ENCODE measurements around the gene ZNF280A. TPM values are rescaled to one million over a fixed set of nuclear protein-coding genes. Genes with fewer than 3 reads are reported as not detected.

ZNF280A gene
- polyA plus RNA-seq, 1 experiment = not detected

GRCh38 chr22:22545084-22545483, 25.0 kb upstream of the ZNF280A start:
- Histone ChIP-seq H3K4me3 (ENCODE audit: low read depth, low read length) (no peak overlapping the region), H3K27me3 (ENCODE audit: control insufficient read depth, insufficient read depth, low read length) (no peaks in the 10 kb centered on the region), H3K36me3 (ENCODE audit: control insufficient read depth, insufficient read depth, low read length) (no peaks in the 10 kb centered on the region)
- DNase-seq (ENCODE audit: low read depth) = no peak
- no peak for TF ChIP-seq CTCF (IDR thresholded peaks at IDR 0.05; ENCODE audit: insufficient read depth, low read depth, low read length)
- CTCF ChIA-PET = no interaction called here
- POLR2A ChIA-PET = no interaction called here

- CTCF ChIA-PET = no interaction called here
- DNase-seq (ENCODE audit: low read depth) = no peak
- no peaks in the 10 kb centered on the region for H3K36me3 ChIP-seq (ENCODE audit: control insufficient read depth, insufficient read depth, low read length)
- POLR2A ChIA-PET = no interaction called here
- no peak overlapping the region for H3K4me3 ChIP-seq (ENCODE audit: low read depth, low read length)
- TF ChIP-seq CTCF (IDR thresholded peaks at IDR 0.05; ENCODE audit: insufficient read depth, low read depth, low read length) = no peak
- no peaks in the 10 kb centered on the region for H3K27me3 ChIP-seq (ENCODE audit: control insufficient read depth, insufficient read depth, low read length)
Observed at GRCh38 chr22:22538226-22538989, 18.3 kb upstream of the ZNF280A start.

GRCh38 chr22:22536916-22537315, 16.8 kb upstream of the ZNF280A start:
- no peak for TF ChIP-seq CTCF (IDR thresholded peaks at IDR 0.05; ENCODE audit: insufficient read depth, low read depth, low read length)
- Histone ChIP-seq H3K36me3 (ENCODE audit: control insufficient read depth, insufficient read depth, low read length) (no peaks in the 10 kb centered on the region), H3K27me3 (ENCODE audit: control insufficient read depth, insufficient read depth, low read length) (no peaks in the 10 kb centered on the region), H3K4me3 (ENCODE audit: low read depth, low read length) (no peak overlapping the region)
- CTCF ChIA-PET = no interaction called here
- POLR2A ChIA-PET = no interaction called here
- no peak for DNase-seq (ENCODE audit: low read depth)

GRCh38 chr22:22536515-22536914, 16.4 kb upstream of the ZNF280A start:
- no peaks in the 10 kb centered on the region for H3K27me3 ChIP-seq (ENCODE audit: control insufficient read depth, insufficient read depth, low read length)
- no peaks in the 10 kb centered on the region for H3K36me3 ChIP-seq (ENCODE audit: control insufficient read depth, insufficient read depth, low read length)
- CTCF ChIA-PET = interaction anchor here (1.4 kb wide), 1 partner anchor 40 kb away, joined by 3 read pairs; no protein-coding TSS in a partner anchor
- H3K4me3 ChIP-seq (ENCODE audit: low read depth, low read length) = no peak overlapping the region
- no peak for TF ChIP-seq CTCF (IDR thresholded peaks at IDR 0.05; ENCODE audit: insufficient read depth, low read depth, low read length)
- POLR2A ChIA-PET = no interaction called here
- no peak for DNase-seq (ENCODE audit: low read depth)

GRCh38 chr22:22535662-22536061, 15.6 kb upstream of the ZNF280A start:
- Histone ChIP-seq H3K27me3 (ENCODE audit: control insufficient read depth, insufficient read depth, low read length) (no peaks in the 10 kb centered on the region), H3K4me3 (ENCODE audit: low read depth, low read length) (no peak overlapping the region), H3K36me3 (ENCODE audit: control insufficient read depth, insufficient read depth, low read length) (no peaks in the 10 kb centered on the region)
- TF ChIP-seq CTCF (IDR thresholded peaks at IDR 0.05; ENCODE audit: insufficient read depth, low read depth, low read length) = no peak
- no peak for DNase-seq (ENCODE audit: low read depth)
- ChIA-PET POLR2A (no interaction called here), CTCF (interaction anchor here (1.4 kb wide), 1 partner anchor 41 kb away, joined by 3 read pairs; no protein-coding TSS in a partner anchor)

Measured in BJ (cell line).